GM21367 (cell line): ENCODE data around the gene CDH13.

Source experiments
- ATAC-seq: cut with Tn5 transposase; IDR thresholded peaks from one replicate; pipeline ENCODE4 v1.9.1; 2021; ENCODE audit not compliant: unreplicated experiment

Gene CDH13

DNA sequence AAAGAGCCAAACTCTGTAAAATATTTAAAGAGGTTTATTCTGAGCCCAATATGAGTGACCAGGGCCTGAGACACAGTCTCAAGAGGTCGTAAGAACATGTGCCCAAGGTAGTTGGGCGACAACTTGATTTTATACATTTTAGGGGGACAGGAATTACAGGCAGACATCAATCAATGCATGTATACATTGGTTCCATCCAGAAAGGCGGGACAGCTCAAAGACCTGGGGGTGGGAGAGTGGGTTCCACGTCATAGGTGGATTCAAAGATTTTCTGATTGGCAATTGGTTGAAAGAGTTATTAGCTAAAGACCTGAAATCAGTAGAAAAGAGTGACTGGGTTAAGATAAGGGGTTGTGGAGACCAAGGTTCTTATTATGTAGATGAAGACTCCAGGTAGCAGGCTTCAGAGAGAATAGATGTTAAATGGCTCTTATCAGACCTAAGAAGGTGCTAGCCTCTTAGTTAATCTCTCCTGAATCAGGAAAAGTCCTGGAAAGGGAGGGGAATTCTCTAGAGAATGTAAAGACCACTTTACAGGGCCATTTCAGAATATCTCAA is 1213.4 kb downstream of the CDH13 start:
- no peak for ATAC-seq

DNA sequence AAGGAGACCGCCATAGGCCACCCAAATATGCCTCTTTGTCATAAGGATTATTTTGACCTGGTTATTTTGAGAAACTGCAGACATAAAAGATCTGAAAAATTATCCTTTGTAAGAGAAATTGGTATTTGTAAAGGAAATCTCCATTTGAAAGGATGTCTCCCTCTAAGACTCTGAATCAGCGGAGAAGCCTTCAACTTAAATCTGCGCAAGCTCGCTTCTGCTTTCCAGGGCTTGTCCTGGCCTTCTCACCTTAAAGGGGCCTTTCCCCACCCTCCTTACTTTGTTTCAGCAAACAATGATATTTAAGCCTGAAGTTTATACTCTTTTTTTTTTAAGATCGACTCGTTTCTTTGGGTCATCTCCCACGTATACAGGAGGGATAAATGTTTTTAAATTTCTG is 1215.5 kb downstream of the CDH13 start:
- ATAC-seq = no peak

DNA sequence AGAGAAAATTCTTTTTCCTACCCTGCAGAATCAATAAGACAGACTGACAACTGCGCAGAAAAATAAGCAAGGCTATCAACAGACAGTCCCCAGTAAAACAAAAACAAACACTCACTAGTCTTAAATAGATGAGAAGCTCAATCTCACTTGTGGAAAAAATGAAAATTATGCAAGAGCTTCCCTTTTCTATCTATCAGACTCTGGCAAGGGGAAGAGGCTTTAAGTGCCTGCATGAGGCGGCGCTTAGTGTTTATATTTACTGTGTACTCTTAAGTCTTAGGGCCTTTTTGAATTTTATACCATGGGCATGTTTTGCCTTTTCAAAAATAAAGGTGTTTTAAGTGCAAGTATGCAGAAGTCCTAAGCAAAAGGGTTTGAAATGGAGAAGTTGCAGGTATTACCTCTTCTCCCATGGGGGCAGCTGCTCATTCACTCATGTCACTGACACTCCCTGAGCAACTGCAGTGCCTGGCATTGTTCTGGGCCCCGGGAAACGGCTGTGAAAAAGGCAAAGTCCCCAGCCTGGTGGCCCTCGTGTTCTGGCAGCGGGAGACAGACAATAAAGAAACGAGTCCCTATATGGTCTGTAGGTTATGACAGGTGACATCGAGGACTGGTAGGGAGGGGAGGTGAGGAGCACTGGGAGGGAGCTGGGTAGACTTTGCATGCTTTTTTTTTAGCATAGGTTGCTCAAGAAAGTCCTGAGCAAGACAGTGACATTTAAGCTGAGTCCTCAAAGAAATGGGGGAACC is 1216.2 kb downstream of the CDH13 start:
- peak; percentile 45 for ATAC-seq

DNA sequence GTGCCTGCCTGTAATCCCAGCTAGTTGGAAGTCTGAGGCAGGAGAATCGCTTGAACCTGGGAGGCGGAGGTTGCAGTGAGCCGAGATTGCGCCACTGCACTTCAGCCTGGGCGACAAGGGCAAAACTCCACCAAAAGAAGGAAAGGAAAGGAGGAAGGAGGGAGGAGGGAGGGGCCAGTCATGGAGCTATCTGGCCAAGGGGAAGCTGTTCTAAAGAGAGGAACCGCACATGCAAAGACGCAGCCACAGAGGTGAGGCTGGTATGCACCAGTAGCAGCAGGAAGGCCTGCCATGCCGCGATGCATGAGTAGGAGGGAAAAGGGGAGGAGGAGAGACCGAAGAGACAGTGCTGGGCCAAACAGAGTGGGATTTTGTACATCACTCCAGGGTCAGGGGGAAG is 1216.9 kb downstream of the CDH13 start:
- ATAC-seq = no peak

DNA sequence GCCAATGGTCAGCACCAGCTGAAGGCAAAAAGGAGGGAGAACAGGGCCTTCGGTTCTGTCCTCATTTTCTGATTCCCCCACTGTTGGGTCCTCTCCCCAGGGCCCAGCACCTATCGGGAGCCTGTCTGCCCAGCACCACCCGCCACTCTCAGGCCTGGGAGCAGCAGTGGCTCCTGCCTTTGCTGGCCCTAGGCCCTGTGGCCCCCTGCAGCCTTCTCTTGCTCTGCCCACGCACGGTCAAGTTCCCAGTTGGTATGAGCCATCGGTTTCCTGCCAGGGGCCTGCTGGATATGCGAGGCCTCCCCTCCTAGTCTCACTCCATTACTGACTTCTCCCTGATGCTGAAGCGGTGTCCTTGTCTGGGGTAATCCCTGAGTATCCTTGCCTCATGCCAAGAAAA is 1218.5 kb downstream of the CDH13 start:
- no peak for ATAC-seq

DNA sequence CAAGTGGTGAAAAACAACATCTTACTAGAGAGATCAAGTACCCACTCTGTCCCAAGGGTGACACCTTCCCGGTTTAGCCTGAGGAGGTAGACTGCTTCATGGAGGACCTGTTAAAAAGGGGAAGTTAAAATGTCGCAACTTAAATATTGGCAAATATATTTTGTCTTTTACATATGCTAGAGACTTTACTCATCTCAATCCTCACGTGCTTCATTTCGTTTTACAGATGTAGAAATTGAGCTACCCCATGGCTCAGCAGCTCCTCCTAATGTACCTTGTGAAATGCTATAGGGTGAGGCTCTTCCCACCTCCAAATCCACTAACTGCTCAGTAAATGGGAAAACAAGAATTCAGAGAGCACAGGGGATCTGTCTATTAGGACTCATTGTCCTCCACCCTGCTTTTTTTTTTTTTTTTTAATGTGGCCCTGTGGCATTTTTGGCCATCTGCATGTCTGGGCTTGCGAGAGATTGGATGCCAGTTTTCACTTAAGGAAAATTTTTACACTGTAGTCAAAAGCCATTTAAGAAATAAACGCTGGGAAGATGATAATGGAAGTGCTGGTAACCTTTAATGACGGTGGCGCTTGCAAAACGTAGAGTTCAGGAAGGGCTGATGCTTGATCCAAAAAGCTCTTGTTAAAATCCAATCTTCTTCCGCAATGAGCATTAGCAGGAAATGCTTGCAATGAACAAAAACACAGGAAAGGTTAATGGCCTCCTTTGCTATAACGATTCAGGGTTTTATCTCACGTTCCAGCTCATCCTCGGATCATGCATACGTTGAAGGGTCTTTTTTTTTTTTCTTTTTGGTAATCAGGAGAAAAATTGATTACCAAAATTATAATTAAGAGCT is 1220.8 kb downstream of the CDH13 start:
- ATAC-seq = no peak

DNA sequence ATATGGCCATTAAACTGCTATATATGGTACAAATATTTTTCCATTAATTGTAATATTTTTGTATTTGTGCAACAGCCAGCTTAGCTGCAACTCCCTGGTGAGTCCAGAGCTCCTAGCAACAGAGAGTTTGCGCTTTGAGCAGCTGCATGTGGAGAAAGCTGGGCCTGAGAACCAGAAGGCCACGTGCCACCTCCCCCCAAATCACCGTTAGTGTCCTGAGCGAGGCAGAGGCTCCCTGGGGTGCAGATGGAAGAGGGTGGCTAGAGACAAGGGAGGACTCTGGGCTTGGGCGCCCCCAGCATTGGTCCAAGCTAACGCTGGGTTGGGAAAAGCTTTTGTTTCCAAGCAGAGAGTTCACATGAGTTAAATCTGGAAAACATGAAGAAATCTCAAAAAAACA is 1222.7 kb downstream of the CDH13 start:
- ATAC-seq = no peak
